NCI-H345 (cell line): ENCODE results near the gene PDE8B.

Source experiments
- DNase-seq: peaks from one replicate; lab custom pipeline; 2025; lab: John Stamatoyannopoulos, UW

PDE8B gene

GRCh38 chr5:77325921-77326541, 115.6 kb downstream of the PDE8B start:
- no peak for DNase-seq

- no peak for DNase-seq
Observed at GRCh38 chr5:77326986-77327734, 116.7 kb downstream of the PDE8B start.

GRCh38 chr5:77328930-77329647, 118.6 kb downstream of the PDE8B start:
- no peak for DNase-seq

GRCh38 chr5:77329664-77330430, 119.4 kb downstream of the PDE8B start:
- DNase-seq, result no peak

- DNase-seq, result no peak
Observed at GRCh38 chr5:77333036-77333435, 122.6 kb downstream of the PDE8B start.

- DNase-seq, result no peak
Observed at GRCh38 chr5:77333451-77334123, 123.1 kb downstream of the PDE8B start.

- no peak for DNase-seq
Observed at GRCh38 chr5:77337246-77337645, 126.8 kb downstream of the PDE8B start.

- peak; percentile 39 for DNase-seq
Observed at GRCh38 chr5:77337686-77338085, 127.2 kb downstream of the PDE8B start.

- no peak for DNase-seq
Observed at GRCh38 chr5:77339337-77339890, 128.9 kb downstream of the PDE8B start.

GRCh38 chr5:77343165-77343564, 132.7 kb downstream of the PDE8B start:
- no peak for DNase-seq

- no peak for DNase-seq
Observed at GRCh38 chr5:77347435-77348098, 137.1 kb downstream of the PDE8B start.

GRCh38 chr5:77353251-77353650, 142.8 kb downstream of the PDE8B start:
- no peak for DNase-seq

- no peak for DNase-seq
Observed at GRCh38 chr5:77354454-77354853, 144.0 kb downstream of the PDE8B start.

GRCh38 chr5:77355080-77355479, 144.6 kb downstream of the PDE8B start:
- DNase-seq, result no peak

GRCh38 chr5:77355751-77356150, 145.3 kb downstream of the PDE8B start:
- no peak for DNase-seq

- no peak for DNase-seq
Observed at GRCh38 chr5:77356740-77357139, 146.3 kb downstream of the PDE8B start.

GRCh38 chr5:77358255-77359205, 148.1 kb downstream of the PDE8B start:
- DNase-seq, result no peak

GRCh38 chr5:77359231-77359630, 148.8 kb downstream of the PDE8B start:
- no peak for DNase-seq

- DNase-seq, result no peak
Observed at GRCh38 chr5:77360381-77360780, 149.9 kb downstream of the PDE8B start.

- DNase-seq, result no peak
Observed at GRCh38 chr5:77360973-77361372, 150.5 kb downstream of the PDE8B start.
